ENCODE data around the gene MYO1F.
"Not testable (repeated sequence)": the region's sequence is repeated elsewhere in the genome, so short reads cannot be mapped to it uniquely, and the experiment has no call there.

The MYO1F gene

GRCh38 chr19:8564866-8565265, 12.4 kb downstream of the MYO1F start:
- not testable (repeated sequence) for DNase-seq (ENCODE audit: low read depth)

- no peak for DNase-seq (ENCODE audit: low read depth)
Observed at GRCh38 chr19:8561075-8561764, 16.0 kb downstream of the MYO1F start.

- no peak for DNase-seq (ENCODE audit: low read depth)
Observed at GRCh38 chr19:8558325-8558724, 18.9 kb downstream of the MYO1F start.

- DNase-seq (ENCODE audit: low read depth): no peak
Observed at GRCh38 chr19:8557642-8558238, 19.5 kb downstream of the MYO1F start.

- not testable (repeated sequence) for DNase-seq (ENCODE audit: low read depth)
Observed at GRCh38 chr19:8553729-8554128, 23.5 kb downstream of the MYO1F start.

- DNase-seq (ENCODE audit: low read depth): no peak
Observed at GRCh38 chr19:8552810-8553209, 24.4 kb downstream of the MYO1F start.

GRCh38 chr19:8550070-8550469, 27.2 kb downstream of the MYO1F start:
- DNase-seq (ENCODE audit: low read depth): no peak

GRCh38 chr19:8545743-8546142, 31.5 kb downstream of the MYO1F start:
- no peak for DNase-seq (ENCODE audit: low read depth)

- no peak for DNase-seq (ENCODE audit: low read depth)
Observed at GRCh38 chr19:8544168-8544567, 33.1 kb downstream of the MYO1F start.

- DNase-seq (ENCODE audit: low read depth): no peak
Observed at GRCh38 chr19:8539621-8540149, 37.6 kb downstream of the MYO1F start.

- DNase-seq (ENCODE audit: low read depth): no peak
Observed at GRCh38 chr19:8537099-8537498, 40.1 kb downstream of the MYO1F start.

- DNase-seq (ENCODE audit: low read depth): no peak
Observed at GRCh38 chr19:8536282-8536681, 41.0 kb downstream of the MYO1F start.

GRCh38 chr19:8532225-8532624, 45.0 kb downstream of the MYO1F start:
- DNase-seq (ENCODE audit: low read depth): no peak

- DNase-seq (ENCODE audit: low read depth): no peak
Observed at GRCh38 chr19:8531470-8531869, 45.8 kb downstream of the MYO1F start.

- DNase-seq (ENCODE audit: low read depth): no peak
Observed at GRCh38 chr19:8530061-8530679, 47.1 kb downstream of the MYO1F start.

- no peak for DNase-seq (ENCODE audit: low read depth)
Observed at GRCh38 chr19:8529369-8530006, 47.8 kb downstream of the MYO1F start.

GRCh38 chr19:8528500-8528899, 48.7 kb downstream of the MYO1F start:
- no peak for DNase-seq (ENCODE audit: low read depth)

- DNase-seq (ENCODE audit: low read depth): no peak
Observed at GRCh38 chr19:8526345-8527091, 50.7 kb downstream of the MYO1F start.

- DNase-seq (ENCODE audit: low read depth): no peak
Observed at GRCh38 chr19:8525401-8525684, 51.9 kb downstream of the MYO1F start.

- DNase-seq (ENCODE audit: low read depth): no peak
Observed at GRCh38 chr19:8519388-8519787, 57.9 kb downstream of the MYO1F start.

GRCh38 chr19:8518536-8518935, 58.7 kb downstream of the MYO1F start:
- no peak for DNase-seq (ENCODE audit: low read depth)

Measured in stimulated activated CD8-positive, alpha-beta memory T cell treated with anti-CD3 and anti-CD28 coated beads, Interleukin-15, amount 100 ng/mL, for 24 hours (primary cell).